Activated T-helper 1 cell treated with anti-CD3 and anti-CD28 coated beads, Interleukin-2, amount 50 U/mL, for 16 hours (primary cell): ENCODE measurements around the gene FUBP3.
A peak's percentile ranks its signal among the peaks of the same experiment; 100 is the strongest.

Experiments
- DNase-seq, 2 donors: peaks; one replicate each; pipeline ENCODE4 v3.0.0-alpha.2; 2020; ENCODE audit warnings: low read depth in 1 of 2, low spot score in 1 of 2

The FUBP3 gene

DNA sequence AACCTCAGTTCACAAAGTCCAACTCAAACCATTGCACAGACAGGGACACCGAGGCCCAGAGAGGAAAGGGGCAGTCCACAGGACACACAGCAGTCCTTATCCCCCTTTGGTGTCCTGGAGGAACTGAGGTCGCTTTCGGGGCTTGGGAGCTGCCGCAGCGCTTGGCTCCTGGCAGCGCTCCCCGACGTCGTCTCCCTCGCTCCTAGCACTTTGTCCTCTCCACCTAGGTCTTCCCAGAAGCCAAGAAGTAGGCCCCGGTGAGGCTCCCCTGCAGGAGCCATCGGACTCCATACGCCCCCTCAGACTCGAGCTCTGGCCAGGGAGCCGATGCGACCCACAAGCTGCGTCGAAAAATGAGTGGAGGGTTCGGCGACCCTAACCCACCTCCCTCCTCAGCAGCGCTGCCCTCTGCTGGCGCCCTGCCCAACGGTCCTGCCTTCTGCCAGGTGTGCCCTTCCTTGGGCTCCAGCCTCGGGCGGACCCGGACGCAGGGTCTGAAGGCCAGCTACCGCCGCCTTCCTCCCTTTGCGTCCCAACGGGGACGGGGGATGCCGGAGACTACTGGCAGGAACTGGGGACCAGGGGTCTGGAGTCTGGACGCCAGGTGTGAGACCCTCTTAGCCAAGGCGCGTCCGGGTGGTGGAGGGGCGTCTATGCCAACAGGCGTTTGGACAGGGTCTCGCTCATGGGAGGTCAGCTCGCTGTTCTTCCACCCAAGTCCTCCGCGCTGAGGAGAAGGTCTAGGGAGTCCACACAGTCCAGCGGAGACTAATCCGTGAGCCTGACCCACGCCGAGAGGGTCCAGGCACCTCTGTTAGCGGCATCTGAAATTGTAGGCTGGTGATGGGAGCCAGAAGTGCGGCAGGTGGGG, 83.0 kb downstream of the FUBP3 start:
- DNase-seq, result no peak

DNA sequence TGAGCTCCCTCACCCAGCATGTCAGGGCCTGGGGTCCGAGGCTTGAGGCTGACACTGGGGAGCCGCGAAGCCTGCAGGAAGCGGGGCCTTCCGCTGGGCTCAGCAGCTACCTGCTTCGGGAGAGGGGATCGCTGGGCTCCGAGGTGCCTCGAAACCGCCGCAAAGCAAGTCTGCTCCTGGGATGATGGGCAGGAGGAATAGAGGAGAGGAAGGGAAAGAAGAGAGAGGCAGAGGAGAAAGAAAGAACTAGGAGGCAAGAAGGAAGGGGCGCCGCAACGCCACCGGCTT, 83.5 kb downstream of the FUBP3 start:
- no peak for DNase-seq

DNA sequence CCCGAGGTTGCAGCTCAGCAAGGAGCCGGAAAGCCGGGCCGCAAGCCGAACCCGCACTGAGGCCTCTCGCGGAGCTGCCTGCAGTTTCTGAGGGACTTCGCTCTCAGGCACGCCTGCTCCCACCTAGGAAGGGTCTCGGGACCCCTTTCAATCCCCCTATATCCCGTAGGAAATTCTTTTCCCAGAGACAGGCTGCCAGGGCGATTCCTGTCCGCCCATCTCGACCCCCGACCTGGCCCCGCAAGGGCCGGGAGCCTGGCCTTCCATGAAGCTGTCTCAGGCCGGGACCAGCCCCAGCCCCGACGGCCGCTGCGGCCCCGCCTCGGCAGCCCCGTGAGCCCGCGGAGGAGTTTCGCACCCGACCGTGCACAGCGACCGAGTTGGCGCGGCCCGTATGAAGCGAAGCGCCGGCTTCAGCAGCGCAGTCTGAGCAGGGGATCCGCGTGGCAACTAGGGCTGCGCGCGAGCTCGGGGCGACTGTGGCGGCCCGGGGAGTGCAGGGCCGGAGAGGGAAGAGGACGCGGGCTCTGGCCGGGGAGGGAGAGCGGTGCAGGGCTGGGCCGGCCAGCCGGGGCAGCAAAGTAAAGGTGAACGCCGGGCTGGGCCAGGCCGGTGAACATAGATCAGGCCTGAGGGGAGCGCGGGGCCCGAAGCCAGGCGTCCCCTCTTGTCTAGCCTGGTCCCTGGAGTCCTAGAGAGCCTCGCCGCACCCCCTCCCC, 84.0 kb downstream of the FUBP3 start:
- DNase-seq, result no peak

DNA sequence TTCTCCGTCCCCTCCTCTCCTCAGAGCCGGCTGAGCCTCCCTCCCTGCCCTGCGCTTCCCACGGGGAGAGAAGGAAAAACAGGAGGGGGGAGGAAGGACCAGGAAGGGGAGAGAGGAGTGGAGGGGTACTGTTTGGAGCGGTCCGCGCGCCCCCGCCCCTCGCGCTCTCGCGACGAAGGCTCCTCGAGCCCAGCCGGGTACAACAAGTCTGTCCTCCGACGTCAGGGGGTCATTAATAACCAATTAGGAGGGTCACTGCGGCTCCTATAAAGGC, 84.5 kb downstream of the FUBP3 start:
- no peak for DNase-seq

DNA sequence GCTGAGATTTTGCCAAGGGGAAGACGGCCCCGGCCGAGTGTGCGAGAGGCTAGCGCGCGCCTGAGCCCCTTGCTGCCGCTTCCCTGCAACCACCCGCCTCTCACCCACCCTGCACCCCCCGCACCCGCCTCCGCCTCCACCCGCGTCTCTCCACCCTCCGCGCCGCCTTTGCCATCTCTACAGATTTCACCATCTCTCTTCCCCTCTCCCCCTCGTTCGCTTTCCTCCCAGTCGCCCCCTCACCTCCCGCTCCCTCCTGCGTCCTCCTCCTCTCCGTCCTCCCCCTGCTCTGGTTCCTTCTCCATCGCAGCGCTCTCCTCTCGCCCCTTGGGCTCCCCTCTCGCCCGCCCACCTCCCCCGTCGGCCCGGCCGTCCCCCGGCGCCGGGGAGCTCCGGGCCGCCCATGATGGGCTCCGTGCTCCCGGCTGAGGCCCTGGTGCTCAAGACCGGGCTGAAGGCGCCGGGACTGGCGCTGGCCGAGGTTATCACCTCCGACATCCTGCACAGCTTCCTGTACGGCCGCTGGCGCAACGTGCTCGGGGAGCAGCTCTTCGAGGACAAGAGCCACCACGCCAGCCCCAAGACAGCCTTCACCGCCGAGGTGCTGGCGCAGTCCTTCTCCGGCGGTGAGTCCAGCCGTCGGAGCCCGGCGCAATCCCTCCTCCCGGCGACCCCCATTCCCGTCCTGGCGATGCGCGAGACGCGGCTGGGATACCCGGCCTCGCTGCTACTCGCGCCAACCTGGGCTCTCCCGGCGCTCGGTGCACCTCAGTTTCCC, 85.1 kb downstream of the FUBP3 start, which contains the start of gene PRDM12:
PRDM12 (plus strand) TSS at position 344 of the 778 bp plus-strand sequence; CDS start at position 404, 60 bp downstream.
- DNase-seq, result no peak

DNA sequence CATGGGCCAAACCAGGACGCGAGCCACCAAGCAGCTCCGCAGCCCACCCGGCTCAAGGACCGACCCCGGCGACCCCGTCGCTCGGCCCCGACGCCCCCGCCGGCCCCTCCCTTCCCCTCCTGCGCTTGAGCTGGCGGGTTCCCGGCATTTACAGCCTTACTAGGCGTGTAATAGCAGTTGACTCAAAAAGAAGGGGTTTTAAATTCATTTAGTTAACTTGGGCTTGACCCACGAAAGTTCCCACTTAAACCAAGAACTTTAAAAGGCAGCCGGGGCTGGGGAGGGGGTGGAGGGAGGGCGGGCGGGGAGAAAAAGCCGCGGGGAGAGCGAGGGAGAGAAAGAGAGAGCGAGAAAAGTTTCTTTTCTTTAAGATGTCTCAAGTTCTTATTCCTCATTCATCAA, 85.7 kb downstream of the FUBP3 start:
- no peak for DNase-seq

DNA sequence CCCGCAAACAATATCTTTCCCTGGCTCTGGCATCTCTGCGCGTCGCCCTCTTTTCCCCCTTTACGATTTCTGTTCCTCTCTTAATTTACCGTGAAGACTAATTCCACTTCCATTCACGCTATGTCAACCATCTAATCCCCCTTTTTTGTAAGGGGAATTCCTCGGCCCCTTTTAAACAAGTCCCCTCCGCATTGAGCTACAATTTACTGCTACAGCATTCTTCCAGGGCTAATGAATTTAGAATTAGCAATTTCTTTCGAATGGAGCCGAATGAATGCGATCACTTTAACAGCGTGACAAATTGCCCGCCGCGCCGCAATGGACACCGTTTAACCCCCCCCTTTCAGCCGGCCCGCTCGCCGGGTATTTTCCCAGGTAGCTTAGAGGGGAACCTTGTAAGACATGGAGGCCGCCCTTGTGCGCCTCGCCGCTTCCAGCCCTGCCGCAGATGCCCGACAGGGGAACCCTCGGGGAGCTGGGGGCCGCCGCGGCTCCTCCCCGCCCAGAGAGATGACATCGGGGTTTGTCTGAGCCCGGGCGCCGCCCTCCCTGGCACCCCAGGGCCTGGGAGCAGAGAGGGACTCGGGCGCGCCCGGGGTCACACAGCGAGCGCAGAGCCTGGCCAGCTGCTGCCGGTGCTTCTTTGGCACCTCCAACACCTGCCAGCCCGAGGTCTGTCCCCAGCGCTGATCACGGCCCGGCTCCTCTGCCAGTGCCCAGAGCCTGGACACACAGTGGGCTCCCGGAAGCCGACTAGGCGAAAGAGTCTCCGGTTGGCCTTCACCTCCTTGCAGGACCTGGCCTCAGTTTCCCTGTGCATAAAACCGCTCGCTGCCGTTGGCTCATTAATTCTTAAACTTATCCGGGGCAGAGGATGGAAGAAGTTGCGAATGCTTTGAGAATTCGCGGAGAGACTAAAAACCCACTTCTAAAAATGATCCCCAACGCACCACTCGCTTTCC, 86.3 kb downstream of the FUBP3 start:
- DNase-seq, result no peak

DNA sequence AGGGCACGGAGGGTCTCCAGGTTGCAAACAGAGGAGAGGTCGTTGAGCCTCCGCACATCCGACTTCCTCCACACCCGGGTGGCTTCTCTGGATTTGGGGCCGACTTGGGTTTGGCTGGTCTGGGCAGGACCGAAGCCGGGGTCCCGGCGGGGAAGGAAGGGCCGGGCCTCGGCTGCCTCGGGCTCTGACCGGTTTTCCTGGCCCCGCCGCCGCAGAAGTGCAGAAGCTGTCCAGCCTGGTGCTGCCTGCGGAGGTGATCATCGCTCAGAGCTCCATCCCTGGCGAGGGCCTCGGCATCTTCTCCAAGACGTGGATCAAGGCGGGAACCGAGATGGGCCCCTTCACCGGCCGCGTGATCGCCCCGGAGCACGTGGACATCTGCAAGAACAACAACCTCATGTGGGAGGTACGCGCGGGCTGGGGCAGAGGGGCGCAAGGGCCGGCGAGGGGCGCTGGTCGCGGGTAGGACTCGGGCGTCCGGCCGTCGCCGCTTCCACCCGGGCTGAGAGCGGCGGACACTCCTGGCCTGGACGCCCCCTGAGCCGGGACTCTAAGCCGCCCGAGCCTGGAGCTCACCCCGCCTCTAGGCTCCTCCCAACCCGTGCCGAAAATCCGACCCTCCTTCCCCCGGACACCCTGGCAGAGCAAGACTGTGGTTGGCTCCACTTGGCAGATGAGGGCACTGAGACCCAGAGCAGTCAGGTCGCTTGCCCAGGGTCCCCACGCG, 87.2 kb downstream of the FUBP3 start:
- no peak for DNase-seq

DNA sequence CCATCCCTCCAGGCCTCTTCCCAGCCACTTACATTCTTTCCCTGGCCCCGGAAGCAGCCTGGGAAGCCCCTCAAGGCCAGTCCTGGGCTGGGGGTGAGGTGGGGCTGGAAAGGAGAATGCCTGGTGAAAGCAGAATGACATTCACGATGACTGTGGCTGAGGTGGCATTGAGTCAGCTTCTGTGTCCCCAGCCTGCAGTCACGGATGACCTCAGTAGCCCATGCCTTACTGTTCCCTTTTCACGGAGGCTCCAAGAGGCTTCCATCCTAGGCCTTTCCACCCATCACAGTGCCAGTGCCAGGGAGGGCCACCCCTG, 87.7 kb downstream of the FUBP3 start:
- no peak for DNase-seq

DNA sequence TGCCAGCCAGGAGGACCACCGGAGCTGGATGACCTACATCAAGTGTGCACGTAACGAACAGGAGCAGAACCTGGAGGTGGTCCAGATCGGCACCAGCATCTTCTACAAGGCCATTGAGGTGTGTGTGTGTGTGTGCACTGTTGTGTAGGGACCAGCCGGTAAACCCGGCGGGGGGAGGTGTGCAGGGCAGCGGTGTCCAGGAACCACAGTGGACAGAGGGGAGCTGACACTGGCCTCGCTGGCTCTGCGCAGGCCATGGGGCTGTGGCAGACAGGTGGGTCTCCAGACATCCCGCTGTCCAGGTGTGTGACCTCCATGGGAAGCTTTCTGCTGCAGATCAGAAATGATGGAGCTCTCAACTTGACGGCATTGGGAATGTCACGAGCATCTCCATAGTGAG, 88.8 kb downstream of the FUBP3 start:
- DNase-seq, result no peak

DNA sequence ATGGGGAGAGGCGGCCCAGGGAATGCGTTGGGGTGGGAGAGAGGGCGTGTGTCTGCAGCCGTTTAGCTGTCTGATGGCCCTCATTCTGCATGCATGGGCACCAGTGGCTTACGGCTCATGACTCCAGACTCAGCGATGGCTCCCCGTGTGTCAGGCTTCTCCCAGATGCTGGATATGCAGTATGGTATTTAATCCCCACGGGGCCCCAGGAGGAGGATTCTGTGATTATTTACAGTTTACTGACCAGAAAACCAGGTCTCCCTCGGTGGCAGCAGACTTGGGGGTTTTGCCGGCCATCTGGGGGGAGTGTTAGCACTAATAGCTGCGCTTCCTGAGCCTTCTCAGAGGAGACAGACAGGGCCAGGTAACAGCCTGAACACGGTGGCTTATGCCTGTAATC, 89.3 kb downstream of the FUBP3 start:
- DNase-seq, result no peak

DNA sequence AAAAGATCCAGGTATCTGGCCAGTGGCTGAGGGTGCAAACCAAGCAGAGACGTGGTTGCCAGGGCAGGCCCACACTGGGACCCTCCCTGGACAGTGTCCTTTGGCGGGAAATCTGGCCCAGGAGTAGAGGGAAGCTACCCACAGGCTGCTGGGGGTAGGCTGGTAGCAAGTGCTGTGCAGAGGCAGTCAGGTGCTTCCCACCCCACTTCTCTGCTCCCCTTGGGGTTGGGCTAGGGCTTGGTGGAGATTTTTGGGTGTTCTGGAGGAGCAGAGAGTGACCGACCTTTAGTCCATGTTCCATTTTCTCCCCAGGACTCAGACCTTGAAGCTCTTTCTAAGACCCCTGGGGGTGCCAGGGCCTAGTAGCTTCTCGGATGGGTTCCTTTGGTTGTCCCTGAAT, 90.6 kb downstream of the FUBP3 start:
- DNase-seq, result no peak

DNA sequence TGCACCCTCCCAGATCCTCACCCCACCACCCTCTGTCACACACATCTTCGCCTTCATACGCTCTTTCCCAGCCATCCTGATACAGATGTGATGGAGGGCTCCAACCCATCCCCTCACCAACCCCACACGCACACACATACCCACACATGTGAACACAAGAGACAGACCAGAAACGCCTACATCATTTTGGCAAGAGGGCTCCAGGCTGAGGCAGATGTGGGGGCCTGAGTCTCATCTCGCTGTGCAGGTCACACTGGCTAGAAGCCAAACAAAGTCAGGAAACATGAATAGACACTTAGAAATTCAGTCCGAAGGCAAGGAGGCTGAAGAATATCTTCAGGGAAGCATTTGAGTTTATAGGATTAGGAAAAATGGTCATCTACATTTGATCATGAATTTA, 91.3 kb downstream of the FUBP3 start:
- no peak for DNase-seq

DNA sequence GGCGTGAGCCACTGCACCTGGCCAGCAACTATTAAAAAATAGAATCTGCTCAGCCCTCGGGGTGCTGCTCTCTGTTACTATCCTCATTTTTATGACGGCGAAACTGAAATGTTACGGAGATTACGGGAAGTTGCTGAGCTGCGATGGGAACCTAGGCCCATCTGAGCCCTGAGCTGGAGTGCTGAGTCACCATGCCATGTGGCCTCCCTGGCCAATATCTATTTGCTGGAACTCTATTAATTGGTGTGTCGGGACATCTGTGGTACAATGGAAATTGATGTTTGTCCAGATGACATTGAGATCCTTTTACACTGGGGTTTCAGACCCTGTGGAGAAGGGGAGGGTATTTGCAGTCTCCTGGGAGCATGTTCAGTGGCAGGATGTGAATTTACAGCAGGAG, 93.1 kb downstream of the FUBP3 start:
- DNase-seq, result no peak

DNA sequence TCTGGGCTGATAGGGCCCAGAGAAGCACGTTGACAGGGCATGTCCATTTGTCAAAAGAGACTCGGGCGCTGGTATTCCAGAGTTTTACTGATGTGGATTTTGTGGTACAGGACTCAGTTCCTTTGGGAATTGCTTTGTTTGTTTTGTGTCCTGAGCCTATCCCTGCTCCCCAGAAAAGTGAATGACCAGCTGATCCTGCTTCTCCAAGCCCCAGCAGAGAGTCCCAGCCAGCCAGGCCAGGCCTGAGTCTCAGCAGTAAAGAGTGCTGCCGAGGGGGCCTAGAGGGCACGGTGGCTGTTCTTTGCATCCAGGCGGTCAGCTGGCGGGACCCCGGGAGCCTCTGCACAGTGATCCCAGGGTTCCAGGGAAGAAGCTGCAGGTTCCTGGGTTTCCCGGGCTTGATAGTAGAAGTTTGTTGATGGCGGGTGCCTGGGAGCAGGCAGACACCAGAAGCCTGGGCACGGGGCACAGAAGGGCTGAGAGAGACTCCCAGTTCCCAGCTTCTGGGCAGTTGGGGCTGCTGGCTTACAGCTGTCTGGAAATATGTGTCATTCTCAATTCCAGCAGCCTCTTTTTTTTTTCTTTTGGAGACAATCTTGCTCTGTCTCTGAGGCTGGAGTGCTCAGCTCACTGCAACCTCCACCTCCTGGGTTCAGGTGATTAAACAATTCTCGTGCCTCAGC, 93.7 kb downstream of the FUBP3 start:
- DNase-seq, result no peak

DNA sequence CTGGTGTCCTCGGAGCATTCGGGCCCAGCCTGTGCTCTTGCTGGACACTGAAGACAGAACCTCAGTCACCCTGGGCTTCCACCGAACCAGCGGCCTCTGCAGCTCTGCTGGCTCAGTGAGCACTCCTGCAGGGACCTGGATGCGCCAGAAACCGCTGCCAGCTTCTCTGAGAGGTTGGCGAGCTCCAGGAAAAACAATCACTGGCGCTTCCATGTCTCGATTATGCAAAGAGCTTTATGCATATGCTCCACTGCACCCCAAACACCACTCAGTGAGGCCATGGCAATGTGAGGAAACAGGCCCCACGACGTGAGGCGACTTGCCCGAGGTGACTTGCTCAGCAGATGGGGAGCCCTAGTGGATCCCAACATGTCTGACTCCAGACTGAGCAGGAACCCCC, 96.0 kb downstream of the FUBP3 start:
- DNase-seq, result no peak

DNA sequence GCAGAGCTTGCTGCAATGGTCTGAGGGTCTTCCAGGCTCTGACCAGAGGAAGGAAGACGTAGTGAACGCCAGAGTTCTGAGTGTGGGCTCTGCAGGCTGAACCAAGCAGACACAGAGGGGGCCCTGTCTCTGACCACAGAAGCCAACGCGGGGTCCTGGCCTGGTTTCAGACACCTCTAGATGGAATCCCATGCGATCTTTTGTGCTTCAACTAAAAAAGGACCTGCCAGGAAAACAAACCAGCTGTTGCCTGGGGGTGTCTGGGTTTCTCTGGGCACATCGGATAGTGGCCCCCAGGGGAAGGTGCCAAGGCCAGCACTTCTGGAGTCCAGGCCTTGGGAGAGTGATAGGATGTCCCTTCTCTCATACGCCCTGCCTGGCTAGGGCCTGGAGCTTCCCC, 97.9 kb downstream of the FUBP3 start:
- DNase-seq, result no peak

DNA sequence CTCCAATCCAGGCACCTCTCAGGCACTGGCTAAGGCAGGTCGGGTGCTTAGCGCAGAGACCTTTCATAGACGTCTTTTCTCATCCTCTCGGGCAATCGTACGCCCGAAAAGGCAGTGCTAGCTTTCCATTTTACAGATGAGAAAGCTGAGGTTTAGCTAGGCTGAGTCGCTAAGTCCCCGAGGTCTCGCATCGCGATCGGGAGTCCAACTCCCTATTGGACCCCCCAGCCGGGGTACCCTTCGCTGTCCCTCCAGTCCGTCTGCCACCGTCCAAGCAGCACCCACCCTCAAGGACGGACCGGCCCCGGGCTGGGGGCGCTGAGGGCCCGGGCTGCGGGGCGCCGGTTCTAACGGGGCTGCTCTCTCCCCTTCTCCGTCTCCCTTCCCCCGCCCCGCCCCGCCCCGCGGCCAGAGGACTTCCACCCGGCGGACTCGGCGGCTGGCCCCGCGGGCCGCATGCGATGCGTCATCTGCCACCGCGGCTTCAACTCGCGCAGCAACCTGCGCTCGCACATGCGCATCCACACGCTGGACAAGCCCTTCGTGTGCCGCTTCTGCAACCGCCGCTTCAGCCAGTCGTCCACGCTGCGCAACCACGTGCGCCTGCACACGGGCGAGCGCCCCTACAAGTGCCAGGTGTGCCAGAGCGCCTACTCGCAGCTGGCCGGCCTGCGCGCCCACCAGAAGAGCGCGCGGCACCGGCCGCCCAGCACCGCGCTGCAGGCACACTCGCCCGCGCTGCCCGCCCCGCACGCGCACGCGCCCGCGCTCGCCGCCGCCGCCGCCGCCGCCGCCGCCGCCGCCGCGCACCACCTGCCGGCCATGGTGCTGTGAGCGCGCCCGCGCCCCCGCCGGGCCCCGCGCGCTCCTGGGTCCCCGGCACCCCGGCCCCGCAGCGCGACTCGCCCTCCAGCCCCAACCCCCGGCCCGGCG, 101.7 kb downstream of the FUBP3 start:
- DNase-seq, result peak in 1 of 2 donors; percentile 48
